Hepatocyte (in vitro differentiated cells): ENCODE measurements around the gene RSPH1. TPM values are rescaled to one million over a fixed set of nuclear protein-coding genes. Genes with fewer than 3 reads are reported as not detected.

Experiments
- DNase-seq: peaks from one replicate; pipeline ENCODE4 v3.0.0-alpha.2; 2016; ENCODE audit warnings: low spot score
- H2AFZ ChIP-seq: fragments of 200-600 bp; sonication (generic); 2 replicates; pipeline ENCODE4 v1.6.0; 2016; ENCODE audit warnings: antibody characterized with exemption, mild to moderate bottlenecking
- H3K27ac ChIP-seq: fragments of 200-600 bp; sonication (generic); 2 replicates; pipeline ENCODE4 v1.5.1; 2016; ENCODE audit warnings: mild to moderate bottlenecking
- H3K27me3 ChIP-seq: fragments of 200-600 bp; sonication (generic); 2 replicates; pipeline ENCODE4 v1.6.1; 2016
- H3K36me3 ChIP-seq: fragments of 200-600 bp; sonication (generic); replicated peaks from 2 replicates; pipeline ENCODE4 v1.5.1; 2016; ENCODE audit warnings: low read depth; ENCODE audit not compliant: insufficient read depth
- H3K4me1 ChIP-seq: fragments of 200-600 bp; sonication (generic); 2 replicates; pipeline ENCODE4 v1.5.1; 2016; ENCODE audit warnings: mild to moderate bottlenecking, moderate library complexity; ENCODE audit not compliant: insufficient read depth
- H3K4me2 ChIP-seq: fragments of 200-600 bp; sonication (generic); 2 replicates; pipeline ENCODE4 v1.6.0; 2016
- H3K4me3 ChIP-seq: fragments of 200-600 bp; sonication (generic); 2 replicates; pipeline ENCODE4 v1.5.1; 2016; ENCODE audit warnings: mild to moderate bottlenecking
- H3K79me2 ChIP-seq: fragments of 200-600 bp; sonication (generic); 2 replicates; pipeline ENCODE4 v1.6.0; 2017; ENCODE audit warnings: mild to moderate bottlenecking
- H3K9me2 ChIP-seq: fragments of 200-600 bp; sonication (generic); replicated peaks from 2 replicates; pipeline ENCODE4 v1.6.0; 2017; ENCODE audit warnings: mild to moderate bottlenecking; ENCODE audit not compliant: insufficient read depth
- H3K9me3 ChIP-seq: fragments of 200-600 bp; sonication (generic); 2 replicates; pipeline ENCODE4 v1.5.1; 2016; ENCODE audit warnings: low read depth, mild to moderate bottlenecking
- H4K20me1 ChIP-seq: fragments of 200-600 bp; sonication (generic); 2 replicates; pipeline ENCODE4 v1.6.0; 2016; ENCODE audit warnings: mild to moderate bottlenecking; ENCODE audit not compliant: insufficient read depth, poor library complexity, severe bottlenecking
- EZH2 ChIP-seq: fragments of 200-600 bp; sonication (generic); IDR thresholded peaks from 2 replicates; pipeline ENCODE4 v1.6.1; 2016; ENCODE audit warnings: antibody characterized with exemption, mild to moderate bottlenecking, borderline replicate concordance
- EZH2phosphoT487 ChIP-seq: fragments of 200-600 bp; sonication (generic); IDR thresholded peaks from one replicate; pipeline ENCODE4 v1.6.1; 2018; ENCODE audit warnings: antibody characterized with exemption, mild to moderate bottlenecking, low read depth, moderate library complexity; ENCODE audit not compliant: unreplicated experiment, severe bottlenecking
- WGBS: methylation state at CpG from one replicate; pipeline ENCODE4 v1.1.6; 2016; ENCODE audit warnings: low lambda C conversion rate; ENCODE audit errors: missing lambda C conversion rate; 5-methylcytosine and 5-hydroxymethylcytosine counted together
- polyA plus RNA-seq: library from polyadenylated mRNA; unstranded; fragments of >200 nt; fragmentation: Nextera tagmentation; extraction: Ambion mirVana; gene quantifications from 2 replicates; pipeline ENCODE4 v1.2.1, GENCODE V29; 2016
- total RNA-seq: library from RNA; depleted of rRNA; stranded (reverse); fragments of >200 nt; gene quantifications from 2 replicates; pipeline ENCODE4 v1.2.3, GENCODE V29; 2014
- TF ChIP-seq, protein P1 (sequence below): fragments of 200-600 bp; sonication (generic); IDR thresholded peaks from 2 replicates; pipeline ENCODE4 v1.5.1; 2016; ENCODE audit warnings: antibody characterized with exemption, mild to moderate bottlenecking; ENCODE audit not compliant: poor library complexity

Gene RSPH1
- total and polyA plus RNA-seq, 2 experiments from 2014 or later: 1.3 to 1.8 TPM

DNA sequence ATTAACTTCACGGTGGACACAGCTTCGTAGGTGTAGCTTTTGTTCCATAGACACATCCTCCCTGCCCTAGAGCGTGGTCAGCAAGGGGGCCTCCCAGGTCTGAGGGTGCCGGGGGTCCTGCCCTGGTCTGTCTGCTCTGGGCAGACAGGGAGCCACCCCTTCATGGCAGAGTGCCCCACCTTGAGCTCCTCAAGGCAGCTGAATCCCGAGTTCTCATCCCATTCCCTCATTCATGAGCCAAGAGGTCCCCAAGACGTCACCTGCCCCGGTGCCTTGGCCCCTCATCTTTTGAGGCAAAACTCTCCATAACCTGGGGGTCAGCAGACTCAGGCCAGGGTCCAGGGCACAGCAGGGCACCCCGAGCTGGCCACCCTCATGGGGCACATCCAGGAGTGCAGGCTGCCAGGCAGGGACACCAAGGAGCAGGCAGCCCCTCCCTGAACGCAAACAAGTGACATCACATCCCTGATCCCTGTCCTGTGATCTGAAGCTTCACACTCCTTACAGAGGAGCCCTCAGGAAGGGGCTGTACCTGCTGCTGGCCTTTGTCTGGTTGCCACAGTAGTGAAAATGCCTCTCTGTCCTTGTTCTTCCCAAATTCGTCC is 69.0 kb downstream of the RSPH1 start:
- Histone ChIP-seq H3K27me3 (no peaks in the 10 kb centered on the region), H3K79me2 (no peaks in the 10 kb centered on the region), H3K9me3 (no peaks in the 10 kb centered on the region), H2AFZ (no peak overlapping the region), H3K27ac (no peak overlapping the region), H3K4me3 (no peak overlapping the region), H3K9me2 (no peaks in the 10 kb centered on the region), H3K4me2 (no peak overlapping the region), H4K20me1 (no peaks in the 10 kb centered on the region), H3K36me3 (no peaks in the 10 kb centered on the region), H3K4me1 (no peaks in the 10 kb centered on the region)
- DNase-seq: peak; percentile 20
- TF ChIP-seq, protein P1, sequence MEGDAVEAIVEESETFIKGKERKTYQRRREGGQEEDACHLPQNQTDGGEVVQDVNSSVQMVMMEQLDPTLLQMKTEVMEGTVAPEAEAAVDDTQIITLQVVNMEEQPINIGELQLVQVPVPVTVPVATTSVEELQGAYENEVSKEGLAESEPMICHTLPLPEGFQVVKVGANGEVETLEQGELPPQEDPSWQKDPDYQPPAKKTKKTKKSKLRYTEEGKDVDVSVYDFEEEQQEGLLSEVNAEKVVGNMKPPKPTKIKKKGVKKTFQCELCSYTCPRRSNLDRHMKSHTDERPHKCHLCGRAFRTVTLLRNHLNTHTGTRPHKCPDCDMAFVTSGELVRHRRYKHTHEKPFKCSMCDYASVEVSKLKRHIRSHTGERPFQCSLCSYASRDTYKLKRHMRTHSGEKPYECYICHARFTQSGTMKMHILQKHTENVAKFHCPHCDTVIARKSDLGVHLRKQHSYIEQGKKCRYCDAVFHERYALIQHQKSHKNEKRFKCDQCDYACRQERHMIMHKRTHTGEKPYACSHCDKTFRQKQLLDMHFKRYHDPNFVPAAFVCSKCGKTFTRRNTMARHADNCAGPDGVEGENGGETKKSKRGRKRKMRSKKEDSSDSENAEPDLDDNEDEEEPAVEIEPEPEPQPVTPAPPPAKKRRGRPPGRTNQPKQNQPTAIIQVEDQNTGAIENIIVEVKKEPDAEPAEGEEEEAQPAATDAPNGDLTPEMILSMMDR: no peak
- TF ChIP-seq EZH2phosphoT487: no peak
- TF ChIP-seq EZH2: no peak
- WGBS: 85% methylated on average over 10 of the region's 10 CpGs

DNA sequence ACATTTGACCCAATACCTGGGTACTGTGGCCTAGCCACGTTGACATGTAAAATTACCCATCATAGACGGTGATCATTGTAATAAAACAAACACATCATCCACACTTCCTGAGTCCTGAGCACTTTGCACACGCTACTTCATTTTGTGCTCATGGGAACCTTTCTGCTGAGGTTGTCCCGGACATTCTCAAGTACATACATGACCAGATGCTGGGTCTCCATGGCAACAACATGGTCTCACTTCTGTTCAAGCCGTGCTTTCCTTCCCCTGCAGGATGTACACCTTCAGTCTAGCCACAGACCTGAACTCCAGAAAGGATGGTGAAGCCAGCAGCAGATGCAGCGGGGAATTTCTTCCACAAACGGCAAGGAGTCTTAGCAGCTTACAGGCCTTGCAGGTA is 69.6 kb downstream of the RSPH1 start:
- no peak overlapping the region for H3K4me3 ChIP-seq
- H3K36me3 ChIP-seq: no peaks in the 10 kb centered on the region
- H3K4me1 ChIP-seq: no peaks in the 10 kb centered on the region
- DNase-seq: no peak
- H3K79me2 ChIP-seq: no peaks in the 10 kb centered on the region
- WGBS: 82% methylated on average over 7 of the region's 7 CpGs
- TF ChIP-seq EZH2: no peak
- TF ChIP-seq, protein P1: no peak
- TF ChIP-seq EZH2phosphoT487: no peak
- H4K20me1 ChIP-seq: no peaks in the 10 kb centered on the region
- no peak overlapping the region for H3K4me2 ChIP-seq
- no peaks in the 10 kb centered on the region for H3K9me2 ChIP-seq
- no peaks in the 10 kb centered on the region for H3K9me3 ChIP-seq
- H2AFZ ChIP-seq: no peak overlapping the region
- no peak overlapping the region for H3K27ac ChIP-seq
- no peaks in the 10 kb centered on the region for H3K27me3 ChIP-seq

DNA sequence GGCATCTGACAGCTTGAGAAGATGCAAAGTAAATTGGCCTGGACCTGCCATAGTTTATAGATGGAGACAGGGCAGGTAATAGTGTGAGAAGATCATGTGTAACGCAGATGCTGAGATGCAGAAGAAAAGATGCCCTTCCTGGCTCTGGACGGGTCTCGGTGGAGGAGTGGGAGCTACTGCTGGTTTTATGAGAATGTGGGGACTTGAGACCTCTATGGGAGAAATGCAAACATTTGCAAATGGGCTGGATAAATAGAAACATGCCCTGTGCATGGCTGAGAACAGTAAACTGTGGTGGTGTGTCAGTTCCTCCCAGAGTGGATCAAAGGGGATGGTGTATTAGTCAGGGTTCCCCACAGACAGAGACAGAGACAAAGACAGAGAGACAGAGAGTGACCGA is 70.4 kb downstream of the RSPH1 start:
- H3K36me3 ChIP-seq: no peaks in the 10 kb centered on the region
- no peak overlapping the region for H3K27ac ChIP-seq
- no peak overlapping the region for H3K4me2 ChIP-seq
- H3K9me2 ChIP-seq: no peaks in the 10 kb centered on the region
- no peaks in the 10 kb centered on the region for H3K27me3 ChIP-seq
- H3K4me1 ChIP-seq: no peaks in the 10 kb centered on the region
- no peak overlapping the region for H3K4me3 ChIP-seq
- H2AFZ ChIP-seq: no peak overlapping the region
- DNase-seq: no peak
- no peaks in the 10 kb centered on the region for H3K9me3 ChIP-seq
- no peaks in the 10 kb centered on the region for H3K79me2 ChIP-seq
- 70% methylated on average over 4 of the region's 4 CpGs for WGBS
- TF ChIP-seq, protein P1: no peak
- TF ChIP-seq EZH2phosphoT487: no peak
- no peaks in the 10 kb centered on the region for H4K20me1 ChIP-seq
